Measurements from ENCODE around the gene CFAP221. TPM values are rescaled to one million over a fixed set of nuclear protein-coding genes. Genes with fewer than 3 reads are reported as not detected.

CFAP221 gene
- total and polyA plus RNA-seq, 10 of the 15 experiments (the other 5 are each of a cell fraction or from before 2014, with no cell fraction given) = not detected

- no peak for TF ChIP-seq SMC3 (IDR thresholded peaks at IDR 0.05; ENCODE audit: borderline replicate concordance, low read length)
- TF ChIP-seq YBX1 (IDR thresholded peaks at IDR 0.05) = no peak
- TF ChIP-seq CREB1 (IDR thresholded peaks at IDR 0.05; ENCODE audit: low read depth) = no peak
- no peak for TF ChIP-seq NR2C2 (IDR thresholded peaks at IDR 0.05; ENCODE audit: borderline replicate concordance, control insufficient read depth, insufficient read length, low read depth)
- no peak for TF ChIP-seq ESRRA (IDR thresholded peaks at IDR 0.05; ENCODE audit: low read length)
- TF ChIP-seq IRF4 (IDR thresholded peaks at IDR 0.05; ENCODE audit: low read depth, low read length) = no peak
- no peak for TF ChIP-seq NBN (IDR thresholded peaks at IDR 0.05)
- TF ChIP-seq WRNIP1 (IDR thresholded peaks at IDR 0.05; ENCODE audit: borderline replicate concordance, low read depth, low read length) = no peak
Measured at GRCh38 chr2:119699016-119699606, 154.9 kb downstream of the CFAP221 start (continued).

- no peak overlapping the region for H2AFZ ChIP-seq (ENCODE audit: control insufficient read depth, low read depth, low read length)
- H4K20me1 ChIP-seq (ENCODE audit: control insufficient read depth, insufficient read depth) = no peaks in the 10 kb centered on the region
- POLR2A ChIA-PET = no interaction called here
- no peaks in the 10 kb centered on the region for H3K36me3 ChIP-seq (ENCODE audit: control insufficient read depth in 2 of 2, insufficient read depth in 2 of 2, low read length in 1 of 2)
- H3K79me2 ChIP-seq (ENCODE audit: control insufficient read depth, insufficient read depth, low read length) = no peaks in the 10 kb centered on the region
- no peak for DNase-seq (ENCODE audit: low read depth, low spot score)
- no peak overlapping the region for H3K4me3 ChIP-seq
- peaks cover 9% of the 10 kb centered on the region; the same call in 2 of the 3 replicates for H3K9me3 ChIP-seq (replicated peaks; ENCODE audit: control insufficient read depth, insufficient read depth, low read length)
- no peak for ATAC-seq
- SMC1A ChIA-PET (ENCODE audit: uncharacterized antibody, unreplicated experiment) = interaction anchor here (1.6 to 2.9 kb wide), 2 partner anchors 474 to 475 kb away, joined by 6 to 19 read pairs; no protein-coding TSS in a partner anchor
- CTCF ChIA-PET = interaction anchor here (1.7 to 7.3 kb wide), 3 partner anchors 123 to 980 kb away, joined by 4 to 116 read pairs (median 111); no protein-coding TSS in a partner anchor
- peaks cover 21% of the 10 kb centered on the region for H3K4me1 ChIP-seq (ENCODE audit: control insufficient read depth, insufficient read depth, low read length)
- no peak overlapping the region for H3K4me2 ChIP-seq (ENCODE audit: control insufficient read depth, insufficient read depth)
- no peak overlapping the region for H3K9ac ChIP-seq (ENCODE audit: control insufficient read depth, insufficient read depth, low read length)
- no peak for FAIRE-seq
- in situ Hi-C loops (cut with MboI) = loop anchor here (5.0 to 10.0 kb wide), 3 partner anchors 121 to 974 kb away; no protein-coding TSS in a partner anchor
- intact Hi-C loops (cut with micrococcal nuclease; ENCODE audit: unreplicated experiment) = loop anchor here (5.0 kb wide), 1 partner anchor 306 kb away; no protein-coding TSS in a partner anchor
- 85% methylated on average over 4 of the region's 4 CpGs for WGBS (ENCODE audit: insufficient coverage, insufficient replicate concordance, low lambda C conversion rate, missing lambda C conversion rate)
- H3K27ac ChIP-seq (ENCODE audit: control insufficient read depth, insufficient read depth) = no peak overlapping the region
- no peaks in the 10 kb centered on the region; a peak in 1 of 4 replicates for H3K27me3 ChIP-seq (replicated peaks in 1 of 2; ENCODE audit: control insufficient read depth in 2 of 2, insufficient read depth in 2 of 2, low read length in 1 of 2)
- BruUV-seq (replicated peaks) = no TSS peak
- RAD21 ChIA-PET (ENCODE audit: unreplicated experiment) = interaction anchor here (3.4 kb wide), 1 partner anchor 475 kb away, joined by 16 read pairs; no protein-coding TSS in a partner anchor
- TF ChIP-seq CREB1 (IDR thresholded peaks at IDR 0.05; ENCODE audit: low read depth) = no peak
- TF ChIP-seq RELA (IDR thresholded peaks at IDR 0.05; ENCODE audit: borderline replicate concordance, partially characterized antibody) = no peak
- no peak for TF ChIP-seq CBFB (IDR thresholded peaks at IDR 0.05; ENCODE audit: low read depth)
- no peak for TF ChIP-seq SMAD5 (IDR thresholded peaks at IDR 0.05; ENCODE audit: low read depth)
- TF ChIP-seq SKIL (IDR thresholded peaks at IDR 0.05; ENCODE audit: low read depth, poor library complexity, severe bottlenecking) = no peak
- TF ChIP-seq ZNF217 (IDR thresholded peaks at IDR 0.05) = no peak
- no peak for TF ChIP-seq MTA3 (IDR thresholded peaks at IDR 0.05; ENCODE audit: borderline replicate concordance, low read length)
- no peak for TF ChIP-seq DPF2 (IDR thresholded peaks at IDR 0.05)
- TF ChIP-seq NR2C1 (IDR thresholded peaks at IDR 0.05) = no peak
- no peak for TF ChIP-seq YBX1 (IDR thresholded peaks at IDR 0.05)
- TF ChIP-seq CEBPZ (IDR thresholded peaks at IDR 0.05; ENCODE audit: low read depth, low read length) = no peak
- no peak for TF ChIP-seq STAT3 (IDR thresholded peaks at IDR 0.05; ENCODE audit: low read depth, low read length)
- no peak for TF ChIP-seq BCL11A (IDR thresholded peaks at IDR 0.05; ENCODE audit: low read depth, low read length)
- no peak for TF ChIP-seq SIX5 (IDR thresholded peaks at IDR 0.05; ENCODE audit: low read depth, low read length, severe bottlenecking)
Measured at GRCh38 chr2:119700866-119701265, 156.6 kb downstream of the CFAP221 start.
